Measurements from ENCODE around the gene SZRD1. TPM values are rescaled to one million over a fixed set of nuclear protein-coding genes. Genes with fewer than 3 reads are reported as not detected.

SZRD1 gene
- total RNA-seq, 2 donors from 2014 or later, result 232 to 279 TPM

GRCh38 chr1:16375521-16376340 is 8.7 kb downstream of the SZRD1 start:
- peaks cover 71 to 73% of the 10 kb centered on the region in 2 donors for H3K4me1 Mint-ChIP-seq (ENCODE audit: low read depth in 2 of 2)
- no peak for ATAC-seq

GRCh38 chr1:16376971-16377370 is 9.9 kb downstream of the SZRD1 start:
- DNase-seq (ENCODE audit: low spot score) (no peak), ATAC-seq (no peak)
- peaks cover 6% of the 10 kb centered on the region for H3K9me3 Mint-ChIP-seq
- peaks cover 8% of the 10 kb centered on the region for H3K36me3 Mint-ChIP-seq
- H3K4me1 Mint-ChIP-seq (ENCODE audit: low read depth in 2 of 2), result peaks cover 66 to 68% of the 10 kb centered on the region in 2 donors
- no peak overlapping the region for H3K4me3 Mint-ChIP-seq
- H3K27me3 Mint-ChIP-seq, result no peaks in the 10 kb centered on the region
- H3K27ac Mint-ChIP-seq, result peak overlapping the region in 1 of 2 donors; percentile 65

More at GRCh38 chr1:16375521-16376340, 8.7 kb downstream of the SZRD1 start:
- Mint-ChIP-seq H3K36me3 (peaks cover 8% of the 10 kb centered on the region), H3K27me3 (no peaks in the 10 kb centered on the region), H3K9me3 (peaks cover 6% of the 10 kb centered on the region), H3K27ac (peak overlapping the region; percentile 55 to 86), H3K4me3 (peak overlapping the region; percentile 39)
- no peak for DNase-seq (ENCODE audit: low spot score)

GRCh38 chr1:16378443-16378842 is 11.4 kb downstream of the SZRD1 start:
- Mint-ChIP-seq H3K27ac (peak overlapping the region in 1 of 2 donors; percentile 65), H3K9me3 (no peaks in the 10 kb centered on the region), H3K36me3 (peaks cover 4% of the 10 kb centered on the region), H3K27me3 (no peaks in the 10 kb centered on the region), H3K4me3 (no peak overlapping the region), H3K4me1 (ENCODE audit: low read depth in 2 of 2) (peaks cover 61% of the 10 kb centered on the region in 2 donors)
- no peak for ATAC-seq
- no peak for DNase-seq (ENCODE audit: low spot score)

- no peaks in the 10 kb centered on the region for H3K9me3 Mint-ChIP-seq
- DNase-seq (ENCODE audit: low spot score), result no peak
- no peak overlapping the region for H3K27ac Mint-ChIP-seq
- peaks cover 59 to 63% of the 10 kb centered on the region in 2 donors for H3K4me1 Mint-ChIP-seq (ENCODE audit: low read depth in 2 of 2)
- no peak overlapping the region for H3K4me3 Mint-ChIP-seq
- no peak for ATAC-seq
- peaks cover 4% of the 10 kb centered on the region for H3K36me3 Mint-ChIP-seq
- no peaks in the 10 kb centered on the region for H3K27me3 Mint-ChIP-seq
These were observed 13.8 kb downstream of the SZRD1 start for GRCh38 chr1:16380868-16381267.

DNA sequence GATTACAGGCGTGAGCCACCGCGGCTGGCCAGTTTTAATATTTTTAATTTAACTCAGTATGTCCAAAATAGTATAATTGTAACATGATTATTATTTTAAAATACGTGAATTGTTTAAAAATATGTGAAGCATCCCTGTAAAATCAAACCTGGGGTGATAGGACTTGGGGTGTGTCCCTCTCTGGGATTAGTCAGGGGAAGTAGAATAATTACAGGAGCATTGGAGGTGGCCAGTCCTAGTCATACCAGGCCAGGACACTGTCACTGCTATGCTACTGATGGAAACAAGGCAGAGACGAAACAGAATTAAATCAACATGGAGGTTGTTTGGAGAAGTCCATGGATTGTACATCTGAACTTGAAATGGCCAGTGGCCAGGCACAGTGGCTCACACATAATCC is 16.8 kb downstream of the SZRD1 start:
- H3K27ac Mint-ChIP-seq, result peak overlapping the region; percentile 16 to 76
- H3K4me3 Mint-ChIP-seq, result peak overlapping the region; percentile 11
- H3K4me1 Mint-ChIP-seq (ENCODE audit: low read depth in 2 of 2), result peaks cover 58 to 60% of the 10 kb centered on the region in 2 donors
- DNase-seq (ENCODE audit: low spot score), result no peak
- H3K27me3 Mint-ChIP-seq, result no peaks in the 10 kb centered on the region
- peaks cover 4% of the 10 kb centered on the region for H3K36me3 Mint-ChIP-seq
- no peaks in the 10 kb centered on the region for H3K9me3 Mint-ChIP-seq
- ATAC-seq, result no peak

GRCh38 chr1:16385659-16386453 is 18.8 kb downstream of the SZRD1 start:
- ATAC-seq (peak in 1 of 2 donors; percentile 34), DNase-seq (ENCODE audit: low spot score) (no peak)
- Mint-ChIP-seq H3K27ac (peak overlapping the region; percentile 16 to 76), H3K4me1 (ENCODE audit: low read depth in 2 of 2) (peaks cover 59 to 67% of the 10 kb centered on the region in 2 donors), H3K36me3 (peaks cover 4% of the 10 kb centered on the region), H3K4me3 (peak overlapping the region; percentile 77), H3K27me3 (no peaks in the 10 kb centered on the region), H3K9me3 (no peaks in the 10 kb centered on the region)

DNA sequence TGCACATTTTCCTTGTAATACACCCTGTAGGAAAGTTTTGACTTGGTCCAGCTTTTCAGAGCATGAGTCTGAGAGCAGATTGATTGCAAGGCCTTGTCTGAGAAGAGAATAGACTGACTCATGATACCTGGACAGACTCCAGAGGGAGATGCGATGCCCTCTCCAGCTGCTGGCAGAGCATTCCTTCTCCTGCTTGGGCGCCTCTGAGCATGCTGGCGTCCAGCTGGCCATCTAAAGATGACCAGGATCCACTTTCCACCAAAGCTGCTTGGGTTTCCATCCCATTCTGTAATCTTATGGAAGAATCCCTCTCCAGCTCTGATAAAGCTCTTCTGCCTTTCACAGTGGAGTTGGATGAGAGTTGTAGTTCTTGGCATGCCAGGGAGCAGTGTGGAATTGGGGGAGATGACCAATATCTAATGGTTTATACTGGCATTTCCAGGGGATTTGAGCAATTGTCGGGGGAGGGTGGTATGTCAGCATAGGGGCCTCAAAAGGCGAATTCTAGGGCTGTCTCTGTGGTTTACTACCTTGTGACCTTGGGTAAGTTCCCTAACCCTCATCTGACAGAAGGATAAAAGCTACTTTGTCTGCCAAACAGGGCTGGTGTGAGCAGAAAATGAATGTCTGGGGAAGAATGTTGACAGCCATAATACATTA is 19.5 kb downstream of the SZRD1 start:
- peaks cover 4% of the 10 kb centered on the region for H3K36me3 Mint-ChIP-seq
- peaks cover 65 to 74% of the 10 kb centered on the region in 2 donors for H3K4me1 Mint-ChIP-seq (ENCODE audit: low read depth in 2 of 2)
- ATAC-seq (peak in 1 of 2 donors; percentile 44), DNase-seq (ENCODE audit: low spot score) (no peak)
- H3K4me3 Mint-ChIP-seq, result peak overlapping the region; percentile 77
- H3K9me3 Mint-ChIP-seq, result no peaks in the 10 kb centered on the region
- H3K27me3 Mint-ChIP-seq, result no peaks in the 10 kb centered on the region
- H3K27ac Mint-ChIP-seq, result peak overlapping the region; percentile 16 to 76

DNA sequence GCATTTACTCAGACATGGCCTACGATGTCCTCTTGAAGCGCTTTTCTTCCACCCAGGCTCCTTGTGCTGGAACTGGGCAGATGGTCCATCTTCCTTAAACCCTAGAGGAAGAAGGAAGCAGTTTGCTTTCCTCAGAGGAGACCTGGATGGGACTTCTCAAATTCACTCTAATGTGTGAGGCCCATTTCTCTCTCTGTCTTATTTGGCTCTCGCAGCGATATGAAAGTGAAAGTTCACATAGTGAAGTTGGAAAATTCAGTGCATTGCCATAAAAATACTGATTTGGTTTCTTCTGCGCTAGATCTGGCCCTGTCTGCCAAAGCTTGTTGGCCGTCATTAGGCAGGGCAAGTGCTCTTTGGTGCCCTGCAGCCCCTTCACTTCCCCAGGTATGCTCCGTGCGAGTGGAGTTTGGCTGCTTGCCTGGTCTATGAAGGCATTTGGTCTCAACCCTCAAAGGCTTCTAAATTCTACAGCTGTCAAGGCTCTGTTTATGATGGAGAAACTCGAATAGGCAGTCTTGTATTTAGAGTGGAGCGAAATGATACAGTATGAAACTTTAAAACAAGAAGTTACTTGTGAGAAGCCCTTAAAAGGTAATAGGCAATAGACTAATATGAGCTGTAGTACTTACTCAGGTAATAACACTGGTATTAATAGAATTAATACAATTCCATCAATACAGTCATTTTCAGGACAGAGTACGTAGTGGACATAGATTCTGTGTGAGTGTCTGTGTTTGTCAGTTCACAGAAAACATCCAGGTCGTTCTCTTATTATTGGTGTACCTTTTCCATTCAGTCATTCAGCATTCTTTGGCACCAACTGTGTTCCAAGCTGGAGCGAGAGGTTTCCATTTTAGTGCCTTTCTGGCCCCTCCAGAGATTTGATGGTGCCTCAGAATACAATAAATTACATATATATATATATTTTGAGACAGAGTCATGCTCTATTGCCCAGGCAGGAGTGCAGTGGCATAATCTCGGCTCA is 20.5 kb downstream of the SZRD1 start:
- ATAC-seq, result no peak
- Mint-ChIP-seq H3K4me3 (peak overlapping the region; percentile 77), H3K9me3 (no peaks in the 10 kb centered on the region), H3K4me1 (ENCODE audit: low read depth in 2 of 2) (peaks cover 70 to 78% of the 10 kb centered on the region in 2 donors), H3K27me3 (no peaks in the 10 kb centered on the region), H3K27ac (peak overlapping the region; percentile 16 to 76), H3K36me3 (peaks cover 4% of the 10 kb centered on the region)
- no peak for DNase-seq (ENCODE audit: low spot score)

DNA sequence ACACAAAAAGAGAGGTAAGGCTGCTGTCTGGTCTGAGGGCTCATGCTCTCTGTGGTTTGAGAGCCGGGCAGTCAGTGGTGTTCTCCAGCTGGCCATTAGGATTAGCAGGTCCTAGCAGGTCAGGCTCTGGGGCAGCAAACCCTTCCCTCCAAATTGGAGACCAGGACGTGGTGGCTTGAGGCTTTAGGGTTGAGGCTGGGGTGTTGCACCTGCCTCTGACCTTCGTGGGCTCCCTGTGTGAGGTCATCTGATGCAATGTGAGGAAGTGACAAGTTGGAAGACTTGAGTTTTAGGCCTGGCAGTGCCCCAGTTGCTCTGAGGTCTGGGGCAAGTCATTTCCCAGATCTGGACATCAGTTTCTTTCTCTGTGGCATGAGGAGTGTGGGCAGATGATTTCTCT is 24.4 kb downstream of the SZRD1 start:
- Mint-ChIP-seq H3K27me3 (no peaks in the 10 kb centered on the region), H3K9me3 (no peaks in the 10 kb centered on the region), H3K4me3 (peak overlapping the region; percentile 68), H3K27ac (peak overlapping the region; percentile 85 to 96), H3K36me3 (no peaks in the 10 kb centered on the region), H3K4me1 (ENCODE audit: low read depth in 2 of 2) (peaks cover 58 to 59% of the 10 kb centered on the region in 2 donors)
- DNase-seq (ENCODE audit: low spot score) (peak; percentile 69), ATAC-seq (peak; percentile 68 to 78)

DNA sequence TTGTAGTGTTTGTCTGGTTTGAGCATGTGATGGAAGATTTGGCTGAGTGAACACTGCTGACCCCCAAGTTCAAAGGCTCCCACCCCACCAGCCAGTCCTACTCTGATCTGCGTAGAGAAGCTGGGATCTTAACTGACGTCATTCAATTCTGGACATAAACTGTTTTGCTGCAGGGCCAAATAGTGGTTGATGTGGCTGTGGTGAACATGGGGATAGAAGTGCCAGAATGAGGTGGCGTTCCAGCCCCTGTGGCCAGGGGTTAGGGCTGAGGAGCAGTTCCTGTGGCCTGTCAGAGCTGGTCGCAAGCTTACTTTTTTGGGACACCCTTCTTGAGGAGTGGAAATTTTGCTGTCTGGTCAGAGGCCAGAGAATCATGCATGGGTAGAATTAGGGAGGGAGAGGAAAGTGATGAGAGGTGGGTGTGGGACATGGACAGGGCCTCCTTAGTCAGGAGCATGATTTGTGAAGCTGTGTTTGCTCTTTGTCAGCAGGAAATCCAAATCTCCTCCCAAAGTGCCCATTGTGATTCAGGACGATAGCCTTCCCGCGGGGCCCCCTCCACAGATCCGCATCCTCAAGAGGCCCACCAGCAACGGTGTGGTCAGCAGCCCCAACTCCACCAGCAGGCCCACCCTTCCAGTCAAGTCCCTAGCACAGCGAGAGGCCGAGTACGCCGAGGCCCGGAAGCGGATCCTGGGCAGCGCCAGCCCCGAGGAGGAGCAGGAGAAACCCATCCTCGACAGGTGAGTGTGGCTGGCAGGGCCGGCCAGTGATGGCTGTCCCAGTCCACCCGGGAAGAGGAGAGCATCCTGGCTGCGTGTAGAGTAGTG is 25.9 kb downstream of the SZRD1 start:
- ATAC-seq (peak; percentile 54 to 74), DNase-seq (ENCODE audit: low spot score) (peak; percentile 68)
- Mint-ChIP-seq H3K4me1 (ENCODE audit: low read depth in 2 of 2) (peaks cover 45 to 55% of the 10 kb centered on the region in 2 donors), H3K27ac (peak overlapping the region; percentile 85 to 96), H3K4me3 (peak overlapping the region; percentile 68), H3K9me3 (no peaks in the 10 kb centered on the region), H3K36me3 (no peaks in the 10 kb centered on the region), H3K27me3 (no peaks in the 10 kb centered on the region)

DNA sequence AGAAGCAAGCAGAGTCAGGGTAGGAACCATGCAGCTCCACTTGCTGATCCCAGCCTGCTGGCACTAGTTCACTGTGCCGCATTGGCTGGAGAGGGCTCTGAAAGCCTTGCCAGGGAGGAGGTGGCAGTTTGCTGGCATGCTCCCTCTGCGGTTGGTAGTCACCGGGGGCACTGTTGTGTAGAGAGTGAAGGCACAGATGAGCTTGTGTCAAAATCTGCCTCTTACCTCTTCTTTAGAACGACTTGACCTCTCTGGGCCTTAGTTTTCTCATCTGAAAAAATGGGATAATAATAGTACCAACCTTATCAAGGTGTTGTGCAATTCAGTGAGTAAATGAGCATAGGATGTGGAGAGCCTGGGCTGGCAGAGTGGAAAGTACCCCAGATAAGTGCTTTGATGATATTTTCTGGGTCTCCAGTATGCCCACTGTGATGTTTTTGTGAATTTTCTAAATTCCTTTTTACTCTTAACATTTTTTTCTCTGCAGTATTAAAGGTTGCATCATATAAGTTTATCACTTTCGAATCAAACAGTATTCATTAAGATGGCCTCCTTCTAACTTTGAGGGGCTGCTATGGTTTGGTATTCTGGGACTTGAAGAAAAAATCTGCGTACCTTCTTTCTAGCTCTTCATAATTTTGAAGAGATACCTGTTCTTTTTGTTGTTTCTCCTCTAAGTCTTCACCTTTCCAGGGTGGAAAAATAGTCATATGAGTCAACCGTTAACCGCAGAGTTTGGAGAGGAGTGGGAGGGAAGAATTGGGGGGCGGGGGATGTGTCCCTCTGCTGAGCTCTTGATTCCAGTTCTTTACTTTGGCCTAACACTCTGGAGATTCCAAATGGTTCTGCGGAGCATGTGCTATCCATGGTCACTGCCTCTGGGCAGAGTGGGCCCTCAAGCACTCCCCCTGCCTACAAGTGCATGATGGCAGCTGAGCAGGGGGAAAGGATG is 26.8 kb downstream of the SZRD1 start:
- Mint-ChIP-seq H3K9me3 (no peaks in the 10 kb centered on the region), H3K4me1 (ENCODE audit: low read depth in 2 of 2) (peaks cover 42 to 57% of the 10 kb centered on the region in 2 donors), H3K4me3 (peak overlapping the region; percentile 36), H3K27ac (peak overlapping the region; percentile 85 to 96), H3K36me3 (no peaks in the 10 kb centered on the region), H3K27me3 (no peaks in the 10 kb centered on the region)
- ATAC-seq (no peak), DNase-seq (ENCODE audit: low spot score) (no peak)

Measured in natural killer cell treated with Interleukin-12 subunit alpha and Interleukin-12 subunit beta and Interleukin-15 and Interleukin-18, amount 100 ng/mL, for 72 hours (primary cell).